RWPE2 (cell line): ENCODE measurements around the gene SFXN1.

Experiments
- ATAC-seq: fragments of 200-7000 bp; cut with Tn5 transposase; 3 replicates; pipeline ENCODE4 v1.9.1; 2021; ENCODE audit warnings: low read depth
- DNase-seq: peaks from one replicate; pipeline ENCODE4 v3.0.0-alpha.2; 2020; ENCODE audit warnings: low spot score
- H3K27ac ChIP-seq: fragments of 450-650 bp; 2 replicates; pipeline ENCODE4 v1.5.1; 2017; ENCODE audit warnings: mild to moderate bottlenecking; ENCODE audit not compliant: poor library complexity, severe bottlenecking
- H3K27me3 ChIP-seq: fragments of 250-450 bp; sonication (Bioruptor Pico); 2 replicates; pipeline ENCODE4 v1.5.1; 2021; ENCODE audit warnings: mild to moderate bottlenecking, moderate library complexity; ENCODE audit not compliant: insufficient read depth, poor library complexity, severe bottlenecking
- H3K36me3 ChIP-seq: fragments of 250-450 bp; sonication (Bioruptor Pico); 2 replicates; pipeline ENCODE4 v1.5.1; 2020; ENCODE audit warnings: low read depth, mild to moderate bottlenecking, moderate library complexity
- H3K4me1 ChIP-seq: fragments of 250-450 bp; sonication (Bioruptor Pico); 2 replicates; pipeline ENCODE4 v1.5.1; 2021; ENCODE audit warnings: mild to moderate bottlenecking, moderate library complexity; ENCODE audit not compliant: insufficient read depth, poor library complexity, severe bottlenecking
- H3K4me3 ChIP-seq: fragments of 250-450 bp; sonication (Bioruptor Pico); 2 replicates; pipeline ENCODE4 v1.5.1; 2021; ENCODE audit warnings: mild to moderate bottlenecking, moderate library complexity; ENCODE audit not compliant: severe bottlenecking
- H3K9me3 ChIP-seq: fragments of 250-450 bp; sonication (Bioruptor Pico); 2 replicates; pipeline ENCODE4 v1.5.1; 2021; ENCODE audit warnings: mild to moderate bottlenecking, moderate library complexity; ENCODE audit not compliant: severe bottlenecking
- CTCF ChIP-seq: fragments of 450-650 bp; IDR thresholded peaks from one replicate; pipeline ENCODE4 v1.5.1; 2017; ENCODE audit warnings: mild to moderate bottlenecking, moderate library complexity; ENCODE audit not compliant: poor library complexity, severe bottlenecking

The SFXN1 gene

GRCh38 chr5:175460126-175460525 is 18.2 kb upstream of the SFXN1 start:
- Histone ChIP-seq H3K27me3 (peaks cover 7% of the 10 kb centered on the region), H3K9me3 (no peaks in the 10 kb centered on the region), H3K36me3 (no peaks in the 10 kb centered on the region), H3K27ac (no peak overlapping the region), H3K4me3 (no peak overlapping the region), H3K4me1 (no peaks in the 10 kb centered on the region)
- DNase-seq (no peak), ATAC-seq (peak; percentile 51; the same call in 1 of the 3 replicates)
- TF ChIP-seq CTCF = peak; percentile 79

GRCh38 chr5:175460552-175460951 is 17.8 kb upstream of the SFXN1 start:
- H3K36me3 ChIP-seq = no peaks in the 10 kb centered on the region

GRCh38 chr5:175461370-175461769 is 17.0 kb upstream of the SFXN1 start:
- Histone ChIP-seq H3K4me3 (no peak overlapping the region), H3K36me3 (no peaks in the 10 kb centered on the region), H3K9me3 (no peaks in the 10 kb centered on the region), H3K27ac (no peak overlapping the region), H3K4me1 (no peaks in the 10 kb centered on the region), H3K27me3 (peaks cover 7% of the 10 kb centered on the region)
- TF ChIP-seq CTCF = no peak
- DNase-seq (no peak), ATAC-seq (no peak)

More at GRCh38 chr5:175460552-175460951, 17.8 kb upstream of the SFXN1 start:
- H3K27ac ChIP-seq = no peak overlapping the region
- no peaks in the 10 kb centered on the region for H3K4me1 ChIP-seq
- peaks cover 7% of the 10 kb centered on the region for H3K27me3 ChIP-seq
- TF ChIP-seq CTCF = no peak
- DNase-seq (no peak), ATAC-seq (no peak)
- H3K9me3 ChIP-seq = no peaks in the 10 kb centered on the region
- H3K4me3 ChIP-seq = no peak overlapping the region

GRCh38 chr5:175463641-175464040 is 14.7 kb upstream of the SFXN1 start:
- TF ChIP-seq CTCF = no peak
- no peak for ATAC-seq

GRCh38 chr5:175464074-175464941 is 14.1 kb upstream of the SFXN1 start:
- no peaks in the 10 kb centered on the region for H3K9me3 ChIP-seq
- H3K27me3 ChIP-seq = no peaks in the 10 kb centered on the region
- no peaks in the 10 kb centered on the region for H3K4me1 ChIP-seq
- DNase-seq (no peak), ATAC-seq (peak; percentile 90)
- peak; percentile 86 for TF ChIP-seq CTCF
- H3K4me3 ChIP-seq = no peak overlapping the region
- no peaks in the 10 kb centered on the region for H3K36me3 ChIP-seq
- no peak overlapping the region for H3K27ac ChIP-seq

More at GRCh38 chr5:175463641-175464040, 14.7 kb upstream of the SFXN1 start:
- Histone ChIP-seq H3K36me3 (no peaks in the 10 kb centered on the region), H3K4me3 (no peak overlapping the region), H3K27me3 (peaks cover 3% of the 10 kb centered on the region), H3K4me1 (no peaks in the 10 kb centered on the region), H3K27ac (no peak overlapping the region), H3K9me3 (no peaks in the 10 kb centered on the region)
- DNase-seq = no peak
